Measurements from ENCODE around the gene IDH3B. TPM values are rescaled to one million over a fixed set of nuclear protein-coding genes. Genes with fewer than 3 reads are reported as not detected.

The IDH3B gene
- total and polyA plus RNA-seq, 2 of the 8 experiments (the other 6 are each of a cell fraction or from before 2014, with no cell fraction given) = 110 to 167 TPM

DNA sequence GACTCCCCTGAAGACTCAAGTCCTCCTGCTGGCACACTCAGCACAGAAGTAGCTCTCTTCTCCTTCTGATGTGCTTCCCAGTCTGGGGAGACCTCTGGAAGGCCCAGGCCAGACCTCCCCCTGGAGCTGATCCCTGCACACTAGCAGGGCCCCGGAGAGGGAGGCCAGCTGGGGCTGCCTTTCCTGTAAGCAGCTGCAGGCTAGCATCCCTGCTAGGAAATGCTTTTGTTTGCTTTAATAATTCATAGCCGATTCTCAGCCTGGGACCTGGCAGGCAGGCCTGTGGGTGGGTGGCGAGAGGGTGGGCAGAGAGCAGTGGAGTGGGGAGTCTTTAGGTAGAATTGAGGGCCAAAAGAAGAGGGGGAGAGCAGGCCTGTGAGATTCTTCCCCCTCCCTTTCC is 33.8 kb upstream of the IDH3B start:
- ChIA-PET CTCF (ENCODE audit: partially characterized antibody) (interaction anchor here (1.4 to 8.4 kb wide), 4 partner anchors 9 to 56 kb away, joined by 4 to 75 read pairs (median 62); no protein-coding TSS in a partner anchor), POLR2A (ENCODE audit: partially characterized antibody) (interaction anchor here (1.4 kb wide), 1 partner anchor 45 kb away, joined by 3 read pairs; no protein-coding TSS in a partner anchor)
- Histone ChIP-seq H3K14ac (ENCODE audit: insufficient read length) (no peak overlapping the region), H3K18ac (ENCODE audit: extremely low read depth, low read length) (no peak overlapping the region), H3K4me3 (ENCODE audit: extremely low read depth in 1 of 4, insufficient read depth in 2 of 4, low read depth in 3 of 4, low read length in 4 of 4) (no peak overlapping the region), H4K8ac (ENCODE audit: extremely low read depth, insufficient read depth, low read length) (no peak overlapping the region), H4K20me1 (replicated peaks in 1 of 2; ENCODE audit: control insufficient read depth in 1 of 2, insufficient read depth in 2 of 2, low read length in 2 of 2) (peaks cover 5 to 9% of the 10 kb centered on the region in 2 experiments), H3K36me3 (ENCODE audit: control insufficient read depth in 2 of 4, insufficient read depth in 4 of 4, low read length in 3 of 4) (no peaks in the 10 kb centered on the region; a peak in 1 of 8 replicates), H3K4ac (replicated peaks; ENCODE audit: insufficient read length, low read depth, low read length) (no peak overlapping the region), H3K9ac (replicated peaks in 1 of 4; ENCODE audit: extremely low read depth in 1 of 4, low read depth in 3 of 4, low read length in 3 of 4) (no peak overlapping the region), H3K23ac (ENCODE audit: insufficient read length) (no peak overlapping the region), H3K23me2 (ENCODE audit: low read depth, low read length) (peaks cover 3% of the 10 kb centered on the region; the same call in 1 of the 2 replicates), H4K5ac (ENCODE audit: insufficient read length, low read depth, low read length) (no peak overlapping the region), H2AK5ac (ENCODE audit: low read depth, low read length) (no peak overlapping the region), H4K91ac (replicated peaks; ENCODE audit: insufficient read length, low read length) (no peak overlapping the region), H2BK120ac (replicated peaks; ENCODE audit: low read depth, low read length) (no peak overlapping the region), H3K56ac (replicated peaks; ENCODE audit: insufficient read length, low read depth, low read length) (no peak overlapping the region), H2BK12ac (ENCODE audit: low read depth, low read length) (no peak overlapping the region), H3K79me1 (ENCODE audit: low read depth, low read length) (no peaks in the 10 kb centered on the region), H3K9me3 (ENCODE audit: insufficient read depth in 2 of 2, low read depth in 1 of 2, low read length in 1 of 2) (no peaks in the 10 kb centered on the region), H2BK15ac (ENCODE audit: low read length) (no peak overlapping the region), H2AFZ (ENCODE audit: low read length) (no peak overlapping the region), H3K4me1 (replicated peaks in 1 of 4; ENCODE audit: control insufficient read depth in 3 of 4, insufficient read depth in 4 of 4, low read length in 3 of 4) (peaks cover 0 to 32% (median 24%) of the 10 kb centered on the region in 4 experiments; a peak in 6 of 7 replicates), H2BK20ac (ENCODE audit: low read length) (no peak overlapping the region), H3K27me3 (replicated peaks in 1 of 4; ENCODE audit: control insufficient read depth in 3 of 4, extremely low read depth in 1 of 4, insufficient read depth in 3 of 4, low read length in 3 of 4) (peaks cover 24 to 73% (median 60%) of the 10 kb centered on the region in 4 experiments), H3K79me2 (ENCODE audit: control insufficient read depth in 1 of 2, insufficient read depth in 2 of 2, low read length in 2 of 2) (no peaks in the 10 kb centered on the region), H2BK5ac (ENCODE audit: low read depth, low read length) (no peak overlapping the region), H3K4me2 (ENCODE audit: insufficient read depth in 1 of 2, low read depth in 2 of 2, low read length in 2 of 2) (no peak overlapping the region), H3K27ac (ENCODE audit: low read depth, low read length) (no peak overlapping the region)
- WGBS, 2 experiments (ENCODE audit: extremely low coverage in 1 of 2, insufficient coverage in 1 of 2, insufficient read length in 1 of 2, insufficient replicate concordance in 2 of 2, low coverage in 1 of 2, low lambda C conversion rate in 2 of 2, missing lambda C conversion rate in 1 of 2) = 85% methylated on average over 3 of the region's 3 CpGs; no CpG with 5 or more reads in 1 of the 2 experiments
- DNase-seq (ENCODE audit: low read depth in 1 of 2, low spot score in 2 of 2) (peak in 1 of 2 experiments; percentile 39), FAIRE-seq (no peak)

Data from H1 (cell line).